ENCODE data around the gene RPL18. TPM values are rescaled to one million over a fixed set of nuclear protein-coding genes. Genes with fewer than 3 reads are reported as not detected.

Gene RPL18
- total RNA-seq, 1 experiment from 2014 or later, result 1,618 TPM

GRCh38 chr19:48638831-48639381 is 19.9 kb upstream of the RPL18 start:
- Histone ChIP-seq H3K4me1 (replicated peaks; ENCODE audit: insufficient read depth) (peaks cover 23% of the 10 kb centered on the region), H4K20me1 (ENCODE audit: insufficient read depth) (no peaks in the 10 kb centered on the region), H3K27me3 (ENCODE audit: insufficient read depth, low read depth) (no peaks in the 10 kb centered on the region), H3K4me2 (peak overlapping the region; percentile 83), H3K79me2 (ENCODE audit: low read depth) (peaks cover 11% of the 10 kb centered on the region), H3K27ac (no peak overlapping the region), H2AFZ (no peak overlapping the region), H3K9me2 (ENCODE audit: insufficient read depth) (no peaks in the 10 kb centered on the region), H3K4me3 (no peak overlapping the region; the same call in 1 of the 2 replicates), H3F3A (ENCODE audit: insufficient read depth, low read depth) (peaks cover 32% of the 10 kb centered on the region), H3K9me3 (ENCODE audit: insufficient read depth, low read depth) (no peaks in the 10 kb centered on the region), H3K36me3 (ENCODE audit: low read depth) (no peaks in the 10 kb centered on the region)
- intact Hi-C loops (cut with micrococcal nuclease; ENCODE audit: unreplicated experiment), result loop anchor here (5.0 kb wide), 2 partner anchors 98 to 137 kb away; no protein-coding TSS in a partner anchor
- POLR2A ChIA-PET (ENCODE audit: unreplicated experiment), result no interaction called here
- CTCF ChIA-PET, result interaction anchor here (0.6 kb wide), 1 partner anchor 354 kb away, joined by 3 read pairs; the partner anchor contains the start of gene GYS1
- TF ChIP-seq, protein P1, sequence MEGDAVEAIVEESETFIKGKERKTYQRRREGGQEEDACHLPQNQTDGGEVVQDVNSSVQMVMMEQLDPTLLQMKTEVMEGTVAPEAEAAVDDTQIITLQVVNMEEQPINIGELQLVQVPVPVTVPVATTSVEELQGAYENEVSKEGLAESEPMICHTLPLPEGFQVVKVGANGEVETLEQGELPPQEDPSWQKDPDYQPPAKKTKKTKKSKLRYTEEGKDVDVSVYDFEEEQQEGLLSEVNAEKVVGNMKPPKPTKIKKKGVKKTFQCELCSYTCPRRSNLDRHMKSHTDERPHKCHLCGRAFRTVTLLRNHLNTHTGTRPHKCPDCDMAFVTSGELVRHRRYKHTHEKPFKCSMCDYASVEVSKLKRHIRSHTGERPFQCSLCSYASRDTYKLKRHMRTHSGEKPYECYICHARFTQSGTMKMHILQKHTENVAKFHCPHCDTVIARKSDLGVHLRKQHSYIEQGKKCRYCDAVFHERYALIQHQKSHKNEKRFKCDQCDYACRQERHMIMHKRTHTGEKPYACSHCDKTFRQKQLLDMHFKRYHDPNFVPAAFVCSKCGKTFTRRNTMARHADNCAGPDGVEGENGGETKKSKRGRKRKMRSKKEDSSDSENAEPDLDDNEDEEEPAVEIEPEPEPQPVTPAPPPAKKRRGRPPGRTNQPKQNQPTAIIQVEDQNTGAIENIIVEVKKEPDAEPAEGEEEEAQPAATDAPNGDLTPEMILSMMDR (conservative IDR thresholded peaks at IDR 0.05), result no peak
- TF ChIP-seq EZH2 (IDR thresholded peaks at IDR 0.05; ENCODE audit: low read depth), result no peak
- no peak for DNase-seq
- no TSS peak for BruUV-seq (replicated peaks)

GRCh38 chr19:48637948-48638830 is 19.2 kb upstream of the RPL18 start:
- no peaks in the 10 kb centered on the region for H3K9me3 ChIP-seq (ENCODE audit: insufficient read depth, low read depth)
- POLR2A ChIA-PET (ENCODE audit: unreplicated experiment), result interaction anchor here (0.6 to 0.7 kb wide), 2 partner anchors 150 to 168 kb away, joined by 7 to 23 read pairs; no protein-coding TSS in a partner anchor
- TSS peak; percentile 19 for BruUV-seq (replicated peaks)
- H3K4me1 ChIP-seq (replicated peaks; ENCODE audit: insufficient read depth), result peaks cover 30% of the 10 kb centered on the region
- TF ChIP-seq, protein P1 (conservative IDR thresholded peaks at IDR 0.05), result peak; percentile 51; the same call in 1 of the 2 replicates
- TF ChIP-seq EZH2 (IDR thresholded peaks at IDR 0.05; ENCODE audit: low read depth), result no peak
- CTCF ChIA-PET, result no interaction called here
- H4K20me1 ChIP-seq (ENCODE audit: insufficient read depth), result no peaks in the 10 kb centered on the region
- H3K27ac ChIP-seq, result peak overlapping the region; percentile 84
- H2AFZ ChIP-seq, result peak overlapping the region; percentile 85
- H3K36me3 ChIP-seq (ENCODE audit: low read depth), result no peaks in the 10 kb centered on the region
- no peaks in the 10 kb centered on the region for H3K9me2 ChIP-seq (ENCODE audit: insufficient read depth)
- H3F3A ChIP-seq (ENCODE audit: insufficient read depth, low read depth), result peaks cover 40% of the 10 kb centered on the region
- peak overlapping the region; percentile 83 for H3K4me2 ChIP-seq
- H3K27me3 ChIP-seq (ENCODE audit: insufficient read depth, low read depth), result no peaks in the 10 kb centered on the region
- H3K79me2 ChIP-seq (ENCODE audit: low read depth), result peaks cover 11% of the 10 kb centered on the region
- intact Hi-C loops (cut with micrococcal nuclease; ENCODE audit: unreplicated experiment), result loop anchor here (1.0 to 5.0 kb wide), 3 partner anchors 19 to 136 kb away; partner anchors contain the start of genes RPL18 and SPHK2
- H3K4me3 ChIP-seq, result peak overlapping the region; percentile 74
- DNase-seq, result peak; percentile 83 to 94

DNA sequence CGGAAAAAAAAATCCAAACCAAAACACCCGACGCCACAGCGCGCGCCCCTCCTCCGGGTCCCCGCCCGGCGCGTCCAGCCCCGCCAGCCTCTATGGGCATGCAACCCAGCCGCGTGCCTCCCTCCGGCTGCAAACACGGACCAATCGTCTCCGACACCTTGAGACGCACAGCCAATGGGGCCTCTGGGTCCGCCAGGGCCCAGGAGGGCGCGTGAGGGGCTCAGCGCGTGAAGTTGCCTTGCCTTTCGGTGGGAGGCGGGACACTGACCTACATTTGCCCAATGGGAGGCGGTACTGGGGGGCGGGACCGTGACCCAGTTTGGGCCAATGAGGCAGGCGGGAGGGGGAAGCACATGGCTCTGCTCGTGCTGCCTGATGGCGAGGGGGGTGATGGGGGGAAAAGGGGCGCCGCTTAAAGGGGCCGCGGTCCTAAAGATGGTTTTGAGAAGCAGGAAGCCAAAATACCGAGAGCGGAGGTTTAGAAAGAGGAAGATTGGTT is 18.5 kb upstream of the RPL18 start:
- Histone ChIP-seq H3K36me3 (ENCODE audit: low read depth) (no peaks in the 10 kb centered on the region), H3K79me2 (ENCODE audit: low read depth) (peaks cover 11% of the 10 kb centered on the region), H2AFZ (peak overlapping the region; percentile 85), H3K4me2 (peak overlapping the region; percentile 83), H3K9me2 (ENCODE audit: insufficient read depth) (no peaks in the 10 kb centered on the region), H3K27ac (peak overlapping the region; percentile 84), H3K4me1 (replicated peaks; ENCODE audit: insufficient read depth) (peaks cover 31% of the 10 kb centered on the region), H3K4me3 (peak overlapping the region; percentile 74), H3K27me3 (ENCODE audit: insufficient read depth, low read depth) (no peaks in the 10 kb centered on the region), H3F3A (ENCODE audit: insufficient read depth, low read depth) (peaks cover 40% of the 10 kb centered on the region), H3K9me3 (ENCODE audit: insufficient read depth, low read depth) (no peaks in the 10 kb centered on the region), H4K20me1 (ENCODE audit: insufficient read depth) (no peaks in the 10 kb centered on the region)
- intact Hi-C loops (cut with micrococcal nuclease; ENCODE audit: unreplicated experiment), result loop anchor here (1.0 to 5.0 kb wide), 3 partner anchors 18 to 135 kb away; partner anchors contain the start of genes RPL18 and SPHK2
- no TSS peak for BruUV-seq (replicated peaks)
- ChIA-PET POLR2A (ENCODE audit: unreplicated experiment) (interaction anchor here (0.6 to 0.7 kb wide), 2 partner anchors 151 to 168 kb away, joined by 7 to 23 read pairs; no protein-coding TSS in a partner anchor), CTCF (interaction anchor here (0.7 kb wide), 1 partner anchor 460 kb away, joined by 12 read pairs; no protein-coding TSS in a partner anchor)
- no peak for TF ChIP-seq EZH2 (IDR thresholded peaks at IDR 0.05; ENCODE audit: low read depth)
- DNase-seq, result peak; percentile 100

Data from PC-9 (cell line).